ENCODE data around the gene EDIL3. TPM values are rescaled to one million over a fixed set of nuclear protein-coding genes. Genes with fewer than 3 reads are reported as not detected.

Gene EDIL3
- polyA plus RNA-seq, 1 donor (not counting 4 experiments of a cell fraction or from before 2014, with no cell fraction given), result 0.34 TPM

DNA sequence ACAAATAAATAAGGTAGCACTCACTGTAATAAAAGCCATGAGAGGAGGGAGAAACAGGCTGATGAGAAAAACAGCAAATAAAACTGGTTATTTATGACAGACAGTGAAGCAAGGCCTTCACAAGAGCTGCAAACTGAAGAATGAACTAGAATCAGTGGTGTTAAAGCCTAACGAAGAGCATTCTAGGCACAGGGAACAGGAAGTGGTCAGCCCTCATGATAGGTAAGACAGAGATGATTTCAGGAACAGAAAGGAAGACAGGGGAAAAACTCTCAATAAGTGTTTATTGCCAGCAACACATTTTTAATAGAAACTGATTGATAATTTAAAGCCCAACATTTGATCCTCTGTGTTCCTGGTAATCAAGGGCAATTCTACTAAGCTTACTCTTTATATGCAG is 124.5 kb downstream of the EDIL3 start:
- no peaks in the 10 kb centered on the region for H4K20me1 ChIP-seq (ENCODE audit: control insufficient read depth, extremely low read depth, insufficient read depth, low read length)
- H3K4me2 ChIP-seq (ENCODE audit: control insufficient read depth, extremely low read depth, insufficient read depth, low read depth, low read length), result no peak overlapping the region
- H3K9me3 ChIP-seq (ENCODE audit: control insufficient read depth, low read depth, low read length), result no peaks in the 10 kb centered on the region
- dilution Hi-C loops (cut with MboI; ENCODE audit: extremely low pct_ligation_motif_present, low sequenced_read_pairs), result no loop called here
- no peaks in the 10 kb centered on the region for H3K79me2 ChIP-seq (ENCODE audit: control insufficient read depth, insufficient read depth, low read length)
- no peak overlapping the region for H3K4me3 ChIP-seq (ENCODE audit: control insufficient read depth in 2 of 3, extremely low read depth in 1 of 3, insufficient read depth in 2 of 3, low read depth in 1 of 3, low read length in 3 of 3)
- TF ChIP-seq, protein P1, sequence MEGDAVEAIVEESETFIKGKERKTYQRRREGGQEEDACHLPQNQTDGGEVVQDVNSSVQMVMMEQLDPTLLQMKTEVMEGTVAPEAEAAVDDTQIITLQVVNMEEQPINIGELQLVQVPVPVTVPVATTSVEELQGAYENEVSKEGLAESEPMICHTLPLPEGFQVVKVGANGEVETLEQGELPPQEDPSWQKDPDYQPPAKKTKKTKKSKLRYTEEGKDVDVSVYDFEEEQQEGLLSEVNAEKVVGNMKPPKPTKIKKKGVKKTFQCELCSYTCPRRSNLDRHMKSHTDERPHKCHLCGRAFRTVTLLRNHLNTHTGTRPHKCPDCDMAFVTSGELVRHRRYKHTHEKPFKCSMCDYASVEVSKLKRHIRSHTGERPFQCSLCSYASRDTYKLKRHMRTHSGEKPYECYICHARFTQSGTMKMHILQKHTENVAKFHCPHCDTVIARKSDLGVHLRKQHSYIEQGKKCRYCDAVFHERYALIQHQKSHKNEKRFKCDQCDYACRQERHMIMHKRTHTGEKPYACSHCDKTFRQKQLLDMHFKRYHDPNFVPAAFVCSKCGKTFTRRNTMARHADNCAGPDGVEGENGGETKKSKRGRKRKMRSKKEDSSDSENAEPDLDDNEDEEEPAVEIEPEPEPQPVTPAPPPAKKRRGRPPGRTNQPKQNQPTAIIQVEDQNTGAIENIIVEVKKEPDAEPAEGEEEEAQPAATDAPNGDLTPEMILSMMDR (optimal IDR thresholded peaks at IDR 0.05 in 1 of 3, IDR thresholded peaks at IDR 0.05 in 1 of 3, conservative IDR thresholded peaks at IDR 0.05 in 1 of 3; ENCODE audit: extremely low read depth in 1 of 3, insufficient read depth in 2 of 3, low read length in 3 of 3), result no peak
- no peak for TF ChIP-seq EZH2 (IDR thresholded peaks at IDR 0.05; ENCODE audit: low read length)
- no peaks in the 10 kb centered on the region for H3K27me3 ChIP-seq (ENCODE audit: control insufficient read depth, extremely low read depth, insufficient read depth, low read length)
- no peak overlapping the region for H2AFZ ChIP-seq (ENCODE audit: control insufficient read depth, low read length)
- H3K9ac ChIP-seq (ENCODE audit: control insufficient read depth, extremely low read depth, insufficient read depth, low read length), result no peak overlapping the region
- DNase-seq (ENCODE audit: low read depth, low spot score) (no peak), FAIRE-seq (no peak)
- H3K4me1 ChIP-seq (ENCODE audit: control insufficient read depth, extremely low read depth, insufficient read depth, low read length), result no peaks in the 10 kb centered on the region
- H3K27ac ChIP-seq (ENCODE audit: control insufficient read depth, insufficient read depth, low read length), result no peak overlapping the region
- no peaks in the 10 kb centered on the region for H3K9me1 ChIP-seq (ENCODE audit: control insufficient read depth, extremely low read depth, insufficient read depth, low read length)
- no peaks in the 10 kb centered on the region for H3K36me3 ChIP-seq (ENCODE audit: control insufficient read depth in 2 of 2, extremely low read depth in 1 of 2, insufficient read depth in 2 of 2, low read length in 2 of 2)

DNA sequence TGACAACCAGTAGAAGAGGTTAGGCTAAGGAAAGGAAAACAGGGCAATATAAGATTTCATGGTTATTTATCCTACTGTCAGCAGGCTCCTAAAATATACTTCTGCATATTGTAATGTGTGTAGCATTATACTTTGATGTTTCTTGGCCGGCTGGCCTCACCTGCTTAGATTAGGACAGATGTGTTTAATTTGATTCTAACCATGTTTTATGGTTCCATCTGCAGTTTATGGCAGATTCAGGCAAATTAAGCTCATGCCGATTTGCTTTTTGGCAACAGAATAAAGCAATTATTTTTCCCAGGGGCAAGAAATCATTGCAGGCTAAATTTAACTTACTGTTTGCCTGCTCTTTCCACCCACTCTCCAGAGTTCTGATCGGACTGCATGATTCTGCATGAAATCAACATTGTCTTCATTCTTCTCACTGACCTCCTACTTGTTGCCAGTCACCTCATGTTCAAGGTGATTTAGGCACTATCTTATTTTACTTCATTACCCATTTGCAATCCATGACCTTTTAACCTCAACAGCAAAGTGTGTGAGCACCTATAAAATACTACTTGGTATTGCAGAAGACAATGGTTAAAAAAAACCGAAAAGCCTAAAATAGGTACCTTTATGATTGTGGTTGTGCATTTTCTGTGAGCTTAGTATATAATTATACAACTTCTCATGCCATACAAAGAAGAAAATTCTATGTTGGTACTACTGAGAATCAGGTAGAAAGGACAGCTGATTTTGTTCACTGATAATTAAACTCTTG is 125.2 kb downstream of the EDIL3 start:
- Histone ChIP-seq H3K4me3 (ENCODE audit: control insufficient read depth in 2 of 3, extremely low read depth in 1 of 3, insufficient read depth in 2 of 3, low read depth in 1 of 3, low read length in 3 of 3) (no peak overlapping the region), H3K4me1 (ENCODE audit: control insufficient read depth, extremely low read depth, insufficient read depth, low read length) (no peaks in the 10 kb centered on the region), H3K9me1 (ENCODE audit: control insufficient read depth, extremely low read depth, insufficient read depth, low read length) (no peaks in the 10 kb centered on the region), H3K4me2 (ENCODE audit: control insufficient read depth, extremely low read depth, insufficient read depth, low read depth, low read length) (no peak overlapping the region), H3K9me3 (ENCODE audit: control insufficient read depth, low read depth, low read length) (no peaks in the 10 kb centered on the region), H3K27me3 (ENCODE audit: control insufficient read depth, extremely low read depth, insufficient read depth, low read length) (no peaks in the 10 kb centered on the region), H2AFZ (ENCODE audit: control insufficient read depth, low read length) (no peak overlapping the region), H3K27ac (ENCODE audit: control insufficient read depth, insufficient read depth, low read length) (no peak overlapping the region), H3K36me3 (ENCODE audit: control insufficient read depth in 2 of 2, extremely low read depth in 1 of 2, insufficient read depth in 2 of 2, low read length in 2 of 2) (no peaks in the 10 kb centered on the region), H3K79me2 (ENCODE audit: control insufficient read depth, insufficient read depth, low read length) (no peaks in the 10 kb centered on the region), H4K20me1 (ENCODE audit: control insufficient read depth, extremely low read depth, insufficient read depth, low read length) (no peaks in the 10 kb centered on the region), H3K9ac (ENCODE audit: control insufficient read depth, extremely low read depth, insufficient read depth, low read length) (no peak overlapping the region)
- TF ChIP-seq, protein P1 (optimal IDR thresholded peaks at IDR 0.05 in 1 of 3, IDR thresholded peaks at IDR 0.05 in 1 of 3, conservative IDR thresholded peaks at IDR 0.05 in 1 of 3; ENCODE audit: extremely low read depth in 1 of 3, insufficient read depth in 2 of 3, low read length in 3 of 3), result no peak
- TF ChIP-seq EZH2 (IDR thresholded peaks at IDR 0.05; ENCODE audit: low read length), result no peak
- no peak for FAIRE-seq
- dilution Hi-C loops (cut with MboI; ENCODE audit: extremely low pct_ligation_motif_present, low sequenced_read_pairs), result no loop called here
- no peak for DNase-seq (ENCODE audit: low read depth, low spot score)

Measured in keratinocyte (primary cell).